Ishikawa (cell line): ENCODE data around the gene POLD1.

Source experiments
- CEBPB ChIP-seq: IDR thresholded peaks from 2 replicates; pipeline ENCODE4 v1.6.1; 2012
- CREB1 ChIP-seq: IDR thresholded peaks from 2 replicates; pipeline ENCODE4 v1.6.1; 2012; ENCODE audit warnings: low read depth
- EGR1 ChIP-seq: IDR thresholded peaks from 2 replicates; pipeline ENCODE4 v1.6.1; 2012
- EP300 ChIP-seq: IDR thresholded peaks from 2 replicates; pipeline ENCODE4 v1.6.1; 2012; ENCODE audit warnings: borderline replicate concordance
- FOXM1 ChIP-seq: IDR thresholded peaks from 2 replicates; pipeline ENCODE4 v1.6.1; 2012; ENCODE audit warnings: low read depth, borderline replicate concordance
- NFIC ChIP-seq: IDR thresholded peaks from 2 replicates; pipeline ENCODE4 v1.6.1; 2012
- RAD21 ChIP-seq: IDR thresholded peaks from 2 replicates; pipeline ENCODE4 v1.6.1; 2012; ENCODE audit warnings: low read depth
- TAF1 ChIP-seq: IDR thresholded peaks from 2 replicates; pipeline ENCODE4 v1.6.1; 2012; ENCODE audit warnings: low read depth, mild to moderate bottlenecking
- TCF12 ChIP-seq: IDR thresholded peaks from 2 replicates; pipeline ENCODE4 v1.6.1; 2012; ENCODE audit warnings: low read depth
- TEAD4 ChIP-seq: IDR thresholded peaks from 2 replicates; pipeline ENCODE4 v1.6.1; 2012
- YY1 ChIP-seq: IDR thresholded peaks from 2 replicates; pipeline ENCODE4 v1.6.1; 2012; ENCODE audit warnings: low read depth
- ZBTB7A ChIP-seq: IDR thresholded peaks from 2 replicates; pipeline ENCODE4 v1.6.1; 2012; ENCODE audit warnings: low read depth
- TF ChIP-seq, protein P1 (sequence below): IDR thresholded peaks from 2 replicates; pipeline ENCODE4 v1.6.1; 2012; ENCODE audit warnings: low read depth, mild to moderate bottlenecking
- TF ChIP-seq, protein P2 (sequence below): IDR thresholded peaks from 2 replicates; pipeline ENCODE4 v1.6.1; 2012

POLD1 gene

DNA sequence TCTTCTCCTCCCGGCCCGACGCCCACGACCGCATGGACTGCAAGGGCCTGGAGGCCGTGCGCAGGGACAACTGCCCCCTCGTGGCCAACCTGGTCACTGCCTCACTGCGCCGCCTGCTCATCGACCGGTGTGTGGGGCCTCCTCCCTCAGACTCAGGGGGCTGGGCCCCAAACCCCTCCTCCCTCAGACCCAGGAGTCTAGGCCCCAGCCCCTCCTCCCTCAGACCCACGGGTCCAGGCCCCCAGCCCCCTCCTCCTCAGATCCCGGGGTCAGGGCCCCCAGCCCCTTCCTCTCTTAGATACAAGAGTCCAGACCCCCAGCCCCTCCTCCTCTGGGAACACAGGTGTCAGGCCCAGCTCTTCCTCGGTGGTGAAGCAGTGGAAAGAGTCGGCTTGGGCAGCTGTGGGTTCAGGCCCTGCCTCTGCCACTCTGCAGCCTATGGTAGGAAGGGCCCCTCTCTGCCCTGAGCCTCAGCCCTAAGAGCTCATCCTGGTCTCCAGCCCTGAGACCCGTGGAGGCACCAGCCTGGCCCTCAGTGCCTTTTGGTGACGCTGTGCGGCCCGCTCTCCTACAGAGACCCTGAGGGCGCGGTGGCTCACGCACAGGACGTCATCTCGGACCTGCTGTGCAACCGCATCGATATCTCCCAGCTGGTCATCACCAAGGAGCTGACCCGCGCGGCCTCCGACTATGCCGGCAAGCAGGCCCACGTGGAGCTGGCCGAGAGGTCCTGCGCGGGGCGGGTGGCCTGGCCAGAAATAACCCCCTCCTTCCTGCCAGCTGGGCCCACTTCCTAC lies 30.9 kb downstream of the POLD1 start:
- TF ChIP-seq RAD21 (peak; percentile 30; the same call in 1 of the 2 replicates), TCF12 (no peak), NFIC (no peak), CEBPB (no peak), CREB1 (no peak), EP300 (no peak), TAF1 (no peak), ZBTB7A (peak; percentile 85), YY1 (no peak), TEAD4 (no peak), EGR1 (no peak)

DNA sequence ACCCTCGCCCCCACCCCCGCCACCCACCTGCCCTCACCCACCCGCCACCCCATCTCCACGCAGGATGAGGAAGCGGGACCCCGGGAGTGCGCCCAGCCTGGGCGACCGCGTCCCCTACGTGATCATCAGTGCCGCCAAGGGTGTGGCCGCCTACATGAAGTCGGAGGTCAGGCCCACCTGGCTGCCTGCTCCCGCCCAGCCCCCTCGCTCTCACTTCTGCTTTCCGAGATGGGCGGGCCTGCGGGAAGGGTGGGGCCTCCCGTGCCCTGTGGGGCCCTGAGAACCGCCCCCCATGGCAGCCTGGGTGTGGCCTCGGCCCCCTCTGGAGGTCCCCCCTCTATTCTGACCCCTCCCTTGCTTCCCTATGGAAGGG lies 31.5 kb downstream of the POLD1 start:
- TF ChIP-seq EP300 (no peak), RAD21 (no peak), NFIC (no peak), TAF1 (no peak), YY1 (no peak), CREB1 (no peak)

DNA sequence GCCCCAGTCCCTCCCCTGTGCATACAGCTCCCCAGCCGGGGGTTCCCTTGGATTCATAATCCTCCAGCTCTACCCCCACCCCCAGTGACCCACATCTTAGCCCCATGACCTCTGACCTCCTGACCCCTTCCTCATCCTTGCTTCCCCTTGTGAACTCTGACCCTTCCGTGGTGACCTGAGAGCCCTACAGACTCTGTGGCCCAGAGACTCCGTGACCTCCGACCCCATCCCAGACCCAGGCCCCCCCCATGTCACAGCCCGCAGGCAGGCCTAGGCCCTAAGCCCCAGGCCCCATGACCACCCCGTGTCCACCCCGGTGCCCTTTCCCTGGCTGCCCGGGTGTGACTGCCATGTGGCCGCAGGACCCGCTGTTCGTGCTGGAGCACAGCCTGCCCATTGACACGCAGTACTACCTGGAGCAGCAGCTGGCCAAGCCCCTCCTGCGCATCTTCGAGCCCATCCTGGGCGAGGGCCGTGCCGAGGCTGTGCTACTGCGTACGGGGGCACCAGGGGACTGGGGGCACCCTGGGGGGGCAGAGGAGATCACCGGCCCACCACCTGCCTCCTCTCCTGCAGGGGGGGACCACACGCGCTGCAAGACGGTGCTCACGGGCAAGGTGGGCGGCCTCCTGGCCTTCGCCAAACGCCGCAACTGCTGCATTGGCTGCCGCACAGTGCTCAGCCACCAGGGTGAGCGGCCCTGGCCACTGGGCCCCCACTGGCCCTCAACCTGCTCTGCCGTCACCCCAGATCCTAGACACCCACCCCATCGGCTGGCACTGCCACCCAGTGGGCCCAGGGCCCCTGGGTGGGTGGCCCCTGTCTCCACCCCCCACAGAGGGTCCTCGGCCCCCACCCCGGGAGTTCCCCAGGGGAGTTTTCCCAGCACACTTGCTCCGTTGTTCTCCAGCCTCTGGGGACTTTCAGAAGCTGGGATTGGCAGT lies 32.2 kb downstream of the POLD1 start:
- no peak for TF ChIP-seq YY1
- TF ChIP-seq RAD21 = no peak

DNA sequence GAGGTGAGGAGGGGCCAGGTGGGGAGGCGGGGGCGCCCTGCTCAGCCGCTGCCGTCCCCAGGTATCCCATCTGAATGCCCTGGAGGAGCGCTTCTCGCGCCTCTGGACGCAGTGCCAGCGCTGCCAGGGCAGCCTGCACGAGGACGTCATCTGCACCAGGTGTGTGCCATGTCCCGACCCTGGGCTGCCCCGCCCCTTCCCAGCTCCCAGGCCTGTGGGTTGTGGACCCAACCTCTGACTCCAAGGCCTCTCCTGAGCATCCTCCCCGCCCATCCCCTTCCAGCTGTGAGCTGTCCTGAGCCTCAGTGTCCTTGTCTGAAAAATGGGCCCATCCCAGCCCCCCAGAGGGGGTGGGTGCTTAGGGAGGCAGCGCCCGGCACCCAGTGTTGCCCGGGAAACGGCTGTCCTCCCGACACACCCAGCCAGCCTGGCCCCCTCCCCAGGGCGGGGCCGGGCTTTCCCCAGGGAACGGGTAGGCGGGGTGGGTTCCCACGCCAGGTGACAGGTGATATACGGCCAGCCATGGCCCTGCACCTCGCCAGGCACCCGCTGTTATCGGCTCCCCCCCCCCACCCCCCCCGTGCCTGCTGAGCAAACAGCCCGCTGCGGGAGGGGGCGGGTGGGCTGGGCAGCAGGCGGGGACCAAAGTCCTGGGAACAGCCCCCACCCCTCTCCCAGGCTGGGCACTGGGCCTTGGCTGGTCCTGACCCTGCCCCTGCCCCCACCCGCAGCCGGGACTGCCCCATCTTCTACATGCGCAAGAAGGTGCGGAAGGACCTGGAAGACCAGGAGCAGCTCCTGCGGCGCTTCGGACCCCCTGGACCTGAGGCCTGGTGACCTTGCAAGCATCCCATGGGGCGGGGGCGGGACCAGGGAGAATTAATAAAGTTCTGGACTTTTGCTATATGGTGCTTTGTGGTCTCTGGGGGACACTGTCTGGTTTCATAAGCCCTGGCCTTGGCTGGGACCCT lies 33.2 kb downstream of the POLD1 start:
- TF ChIP-seq RAD21 = no peak
- no peak for TF ChIP-seq EGR1
- TF ChIP-seq CEBPB = no peak
- TF ChIP-seq, protein P1, sequence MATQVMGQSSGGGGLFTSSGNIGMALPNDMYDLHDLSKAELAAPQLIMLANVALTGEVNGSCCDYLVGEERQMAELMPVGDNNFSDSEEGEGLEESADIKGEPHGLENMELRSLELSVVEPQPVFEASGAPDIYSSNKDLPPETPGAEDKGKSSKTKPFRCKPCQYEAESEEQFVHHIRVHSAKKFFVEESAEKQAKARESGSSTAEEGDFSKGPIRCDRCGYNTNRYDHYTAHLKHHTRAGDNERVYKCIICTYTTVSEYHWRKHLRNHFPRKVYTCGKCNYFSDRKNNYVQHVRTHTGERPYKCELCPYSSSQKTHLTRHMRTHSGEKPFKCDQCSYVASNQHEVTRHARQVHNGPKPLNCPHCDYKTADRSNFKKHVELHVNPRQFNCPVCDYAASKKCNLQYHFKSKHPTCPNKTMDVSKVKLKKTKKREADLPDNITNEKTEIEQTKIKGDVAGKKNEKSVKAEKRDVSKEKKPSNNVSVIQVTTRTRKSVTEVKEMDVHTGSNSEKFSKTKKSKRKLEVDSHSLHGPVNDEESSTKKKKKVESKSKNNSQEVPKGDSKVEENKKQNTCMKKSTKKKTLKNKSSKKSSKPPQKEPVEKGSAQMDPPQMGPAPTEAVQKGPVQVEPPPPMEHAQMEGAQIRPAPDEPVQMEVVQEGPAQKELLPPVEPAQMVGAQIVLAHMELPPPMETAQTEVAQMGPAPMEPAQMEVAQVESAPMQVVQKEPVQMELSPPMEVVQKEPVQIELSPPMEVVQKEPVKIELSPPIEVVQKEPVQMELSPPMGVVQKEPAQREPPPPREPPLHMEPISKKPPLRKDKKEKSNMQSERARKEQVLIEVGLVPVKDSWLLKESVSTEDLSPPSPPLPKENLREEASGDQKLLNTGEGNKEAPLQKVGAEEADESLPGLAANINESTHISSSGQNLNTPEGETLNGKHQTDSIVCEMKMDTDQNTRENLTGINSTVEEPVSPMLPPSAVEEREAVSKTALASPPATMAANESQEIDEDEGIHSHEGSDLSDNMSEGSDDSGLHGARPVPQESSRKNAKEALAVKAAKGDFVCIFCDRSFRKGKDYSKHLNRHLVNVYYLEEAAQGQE = no peak
- TF ChIP-seq, protein P2, sequence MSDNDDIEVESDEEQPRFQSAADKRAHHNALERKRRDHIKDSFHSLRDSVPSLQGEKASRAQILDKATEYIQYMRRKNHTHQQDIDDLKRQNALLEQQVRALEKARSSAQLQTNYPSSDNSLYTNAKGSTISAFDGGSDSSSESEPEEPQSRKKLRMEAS = no peak
- TF ChIP-seq TCF12 = no peak
- TF ChIP-seq FOXM1 = no peak
- no peak for TF ChIP-seq CREB1
- no peak for TF ChIP-seq TEAD4
- no peak for TF ChIP-seq NFIC
- no peak; the same call in 1 of the 2 replicates for TF ChIP-seq EP300

DNA sequence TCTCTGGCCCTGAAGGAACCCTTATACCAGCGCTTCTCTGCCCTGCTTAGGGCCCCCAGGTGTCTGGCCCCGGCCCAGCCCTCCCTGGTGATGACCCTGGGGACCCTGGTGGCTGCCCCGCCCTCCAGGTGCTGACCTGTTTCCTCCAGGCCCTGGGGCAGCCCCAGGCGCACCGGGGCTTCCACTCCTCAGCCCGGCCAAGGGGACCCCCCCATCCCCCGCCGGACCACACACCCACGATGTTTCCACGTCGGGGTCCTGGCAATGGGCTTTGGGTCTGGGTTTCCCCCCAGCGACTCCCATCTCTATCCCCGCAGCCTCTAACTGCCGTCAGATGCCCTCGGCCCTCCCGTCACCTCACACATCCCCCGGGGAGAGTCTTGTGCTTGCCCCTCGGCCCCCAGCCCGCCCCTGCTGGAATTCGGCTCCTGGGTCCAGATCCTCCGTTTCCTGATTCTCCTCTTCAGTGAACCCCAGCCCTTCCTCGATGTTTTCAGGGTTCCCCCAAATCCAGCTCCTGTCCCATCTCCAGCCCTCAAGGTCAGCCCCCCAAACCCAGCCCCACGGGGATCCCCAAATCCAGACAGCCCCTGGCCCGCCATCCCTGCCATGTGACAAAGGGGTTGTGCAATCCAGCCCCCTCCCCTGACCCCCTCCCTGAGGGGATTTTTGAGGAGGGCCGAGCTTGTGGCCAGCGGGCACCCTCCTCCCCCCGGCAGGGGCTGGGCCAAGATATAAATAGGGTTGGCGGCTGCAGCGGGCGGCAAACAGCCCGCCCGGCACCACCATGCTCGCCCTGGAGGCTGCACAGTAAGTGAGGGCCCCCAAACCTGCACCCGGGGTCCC lies 34.3 kb downstream of the POLD1 start, which contains the start of gene SPIB:
TSS of gene SPIB (plus strand) at position 763 of the 846 bp plus-strand sequence. CDS start at position 788, 25 bp downstream.
- TF ChIP-seq ZBTB7A (peak; percentile 17), TEAD4 (no peak)

DNA sequence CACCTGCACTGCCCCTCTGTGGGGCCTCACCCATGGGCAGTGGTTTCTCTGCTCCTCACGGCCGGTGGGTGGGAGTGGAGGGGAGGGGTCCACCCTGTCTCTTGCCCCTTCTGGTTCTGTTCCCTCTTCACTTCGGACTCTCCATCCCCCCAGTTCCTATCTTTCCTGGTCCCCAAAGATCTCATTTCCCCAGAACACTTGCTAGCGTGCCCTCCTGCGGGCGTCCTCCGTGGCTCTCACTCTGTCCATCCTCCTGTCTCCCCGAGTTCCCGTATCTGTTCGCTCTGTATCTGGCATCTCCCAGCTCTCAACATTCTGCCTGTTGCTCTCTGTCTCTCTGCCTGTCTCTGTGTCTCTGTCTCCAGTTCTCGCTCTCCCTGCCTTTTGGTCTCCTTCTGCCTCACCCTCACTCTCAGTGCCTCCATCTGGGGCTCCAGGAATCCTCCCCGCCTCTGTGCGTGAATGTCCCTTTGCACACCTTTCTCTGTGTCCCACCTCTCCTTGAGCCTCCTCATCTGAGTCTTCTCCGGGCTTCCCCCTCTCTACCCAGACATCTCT lies 35.0 kb downstream of the POLD1 start:
- no peak for TF ChIP-seq EP300
- TF ChIP-seq ZBTB7A = no peak
- TF ChIP-seq, protein P2 = no peak
- TF ChIP-seq, protein P1 = no peak
- TF ChIP-seq TEAD4 = no peak
- TF ChIP-seq RAD21 = no peak
